HG02981 (cell line): Measurements from ENCODE around the gene LY6G6C.

Experiments
- ATAC-seq: cut with Tn5 transposase; IDR thresholded peaks from one replicate; pipeline ENCODE4 v1.9.1; 2021; ENCODE audit warnings: mild to moderate bottlenecking, moderate library complexity; ENCODE audit not compliant: unreplicated experiment

Gene LY6G6C

GRCh38 chr6:31721351-31722020 is at the start of gene LY6G6C:
LY6G6C (minus strand) TSS chr6:31721746; CDS start chr6:31721679, 67 bp downstream.
- ATAC-seq: no peak

- ATAC-seq: no peak
Observed at GRCh38 chr6:31770860-31771259, 49.3 kb upstream of the LY6G6C start.

GRCh38 chr6:31769684-31770371 is 48.3 kb upstream of the LY6G6C start:
- no peak for ATAC-seq

- no peak for ATAC-seq
Observed at GRCh38 chr6:31768363-31769257, 47.1 kb upstream of the LY6G6C start.

- ATAC-seq: no peak
Observed at GRCh38 chr6:31767096-31767645, 45.6 kb upstream of the LY6G6C start.

GRCh38 chr6:31765910-31766794 is 44.6 kb upstream of the LY6G6C start:
- no peak for ATAC-seq

GRCh38 chr6:31765559-31765909 is 44.0 kb upstream of the LY6G6C start:
- ATAC-seq: no peak

GRCh38 chr6:31764198-31764597 is 42.7 kb upstream of the LY6G6C start:
- ATAC-seq: no peak

- no peak for ATAC-seq
Observed at GRCh38 chr6:31763619-31763940, 42.0 kb upstream of the LY6G6C start.

- ATAC-seq: no peak
Observed at GRCh38 chr6:31762878-31763618, 41.5 kb upstream of the LY6G6C start.

GRCh38 chr6:31762356-31762755 is 40.8 kb upstream of the LY6G6C start, which contains the start of gene SAPCD1:
SAPCD1 (plus strand) TSS chr6:31762656; CDS start chr6:31763055, 399 bp downstream.
- no peak for ATAC-seq

- no peak for ATAC-seq
Observed at GRCh38 chr6:31761343-31761742, 39.8 kb upstream of the LY6G6C start.

GRCh38 chr6:31760790-31761189 is 39.2 kb upstream of the LY6G6C start:
- no peak for ATAC-seq

GRCh38 chr6:31758281-31758680 is 36.7 kb upstream of the LY6G6C start:
- ATAC-seq: no peak

- ATAC-seq: no peak
Observed at GRCh38 chr6:31752739-31753319, 31.3 kb upstream of the LY6G6C start.

- no peak for ATAC-seq
Observed at GRCh38 chr6:31750411-31751022, 29.0 kb upstream of the LY6G6C start.

- no peak for ATAC-seq
Observed at GRCh38 chr6:31749301-31750036, 27.9 kb upstream of the LY6G6C start.

GRCh38 chr6:31744422-31744821 is 22.9 kb upstream of the LY6G6C start:
- ATAC-seq: no peak
